SK-N-SH treated with all-trans-retinoic acid at 6 μM for 48 hours (cell line): ENCODE measurements around the gene GLRX.

Experiments
- ATAC-seq: fragments of 200-7000 bp; cut with Tn5 transposase; 3 replicates; pipeline ENCODE4 v1.9.1; 2020; ENCODE audit warnings: mild to moderate bottlenecking, moderate library complexity
- ARNTL ChIP-seq: fragments of 450-650 bp; formaldehyde crosslinking; IDR thresholded peaks from 2 replicates; pipeline ENCODE4 v1.5.0; 2020; ENCODE audit warnings: low read depth, mild to moderate bottlenecking, moderate library complexity, borderline replicate concordance
- BACH2 ChIP-seq: fragments of 250-450 bp; sonication (Bioruptor Pico); IDR thresholded peaks from 2 replicates; pipeline ENCODE4 v1.9.0; 2021; ENCODE audit warnings: mild to moderate bottlenecking, borderline replicate concordance
- CSDC2 ChIP-seq: fragments of 250-450 bp; sonication (Bioruptor Pico); IDR thresholded peaks from 2 replicates; pipeline ENCODE4 v1.5.0; 2020; ENCODE audit warnings: mild to moderate bottlenecking, moderate library complexity
- ESRRG ChIP-seq: fragments of 250-450 bp; sonication (Bioruptor Pico); IDR thresholded peaks from 2 replicates; pipeline ENCODE4 v1.6.1; 2021; ENCODE audit warnings: mild to moderate bottlenecking
- GLIS3 ChIP-seq: fragments of 250-450 bp; sonication (Bioruptor Pico); IDR thresholded peaks from 2 replicates; pipeline ENCODE4 v1.5.0; 2020; ENCODE audit warnings: mild to moderate bottlenecking, moderate library complexity
- ISL1 ChIP-seq: fragments of 250-450 bp; sonication (Bioruptor Pico); IDR thresholded peaks from 2 replicates; pipeline ENCODE4 v2.1.2; 2022; ENCODE audit warnings: mild to moderate bottlenecking, moderate library complexity
- OSR1 ChIP-seq: fragments of 250-450 bp; sonication (Bioruptor Pico); IDR thresholded peaks from 2 replicates; pipeline ENCODE4 v1.8.0; 2022; ENCODE audit warnings: moderate library complexity, mild to moderate bottlenecking, inconsistent platforms
- PPARA ChIP-seq: fragments of 250-450 bp; sonication (Bioruptor Pico); IDR thresholded peaks from 2 replicates; pipeline ENCODE4 v1.5.0; 2020; ENCODE audit warnings: mild to moderate bottlenecking, borderline replicate concordance
- RARB ChIP-seq: fragments of 250-450 bp; sonication (Bioruptor Pico); IDR thresholded peaks from 2 replicates; pipeline ENCODE4 v1.8.0; 2021; ENCODE audit warnings: mild to moderate bottlenecking, moderate library complexity
- SNAI2 ChIP-seq: fragments of 250-450 bp; sonication (Bioruptor Pico); IDR thresholded peaks from 2 replicates; pipeline ENCODE4 v1.5.0; 2020; ENCODE audit warnings: mild to moderate bottlenecking, moderate library complexity
- TOX ChIP-seq: fragments of 250-450 bp; sonication (Bioruptor Pico); IDR thresholded peaks from 2 replicates; pipeline ENCODE4 v1.8.0; 2021; ENCODE audit warnings: mild to moderate bottlenecking, moderate library complexity, borderline replicate concordance
- ZC3H10 ChIP-seq: fragments of 250-450 bp; sonication (Bioruptor Pico); IDR thresholded peaks from 2 replicates; pipeline ENCODE4 v1.5.1; 2021; ENCODE audit warnings: mild to moderate bottlenecking, moderate library complexity
- ZFP3 ChIP-seq: fragments of 250-450 bp; sonication (Bioruptor Pico); IDR thresholded peaks from 2 replicates; pipeline ENCODE4 v1.5.0; 2020; ENCODE audit warnings: mild to moderate bottlenecking, moderate library complexity
- ZFP30 ChIP-seq: fragments of 450-650 bp; formaldehyde crosslinking; IDR thresholded peaks from 2 replicates; pipeline ENCODE4 v1.5.0; 2022; ENCODE audit warnings: mild to moderate bottlenecking, moderate library complexity
- ZNF565 ChIP-seq: fragments of 450-650 bp; formaldehyde crosslinking; conservative IDR thresholded peaks from 2 replicates; pipeline ENCODE4 v1.5.0; 2020; ENCODE audit warnings: low read depth, mild to moderate bottlenecking, moderate library complexity
- ZNF70 ChIP-seq: fragments of 450-650 bp; formaldehyde crosslinking; IDR thresholded peaks from 2 replicates; pipeline ENCODE4 v1.5.0; 2020; ENCODE audit warnings: mild to moderate bottlenecking, moderate library complexity
- ZNF8 ChIP-seq: fragments of 450-650 bp; formaldehyde crosslinking; IDR thresholded peaks from 2 replicates; pipeline ENCODE4 v1.5.0; 2020; ENCODE audit warnings: mild to moderate bottlenecking, moderate library complexity
- TF ChIP-seq, protein P1 (sequence below): fragments of 250-450 bp; sonication (Bioruptor Pico); IDR thresholded peaks from 2 replicates; pipeline ENCODE4 v1.5.1; 2020; ENCODE audit warnings: low read depth, mild to moderate bottlenecking, moderate library complexity
- TF ChIP-seq, protein P2 (sequence below): fragments of 250-450 bp; sonication (Bioruptor Pico); IDR thresholded peaks from 2 replicates; pipeline ENCODE4 v1.8.0; 2020; ENCODE audit warnings: mild to moderate bottlenecking, moderate library complexity, borderline replicate concordance
- TF ChIP-seq, protein P3 (sequence below): fragments of 250-450 bp; sonication (Bioruptor Pico); IDR thresholded peaks from 2 replicates; pipeline ENCODE4 v1.5.0; 2020; ENCODE audit warnings: mild to moderate bottlenecking, moderate library complexity
- TF ChIP-seq, protein P4 (sequence below): fragments of 250-450 bp; sonication (Bioruptor Pico); IDR thresholded peaks from 2 replicates; pipeline ENCODE4 v1.8.0; 2021; ENCODE audit warnings: low read depth, mild to moderate bottlenecking, moderate library complexity, borderline replicate concordance
- TF ChIP-seq, protein P5 (sequence below): fragments of 250-450 bp; sonication (Bioruptor Pico); IDR thresholded peaks from 2 replicates; pipeline ENCODE4 v1.5.1; 2021; ENCODE audit warnings: mild to moderate bottlenecking, moderate library complexity

Gene GLRX

DNA sequence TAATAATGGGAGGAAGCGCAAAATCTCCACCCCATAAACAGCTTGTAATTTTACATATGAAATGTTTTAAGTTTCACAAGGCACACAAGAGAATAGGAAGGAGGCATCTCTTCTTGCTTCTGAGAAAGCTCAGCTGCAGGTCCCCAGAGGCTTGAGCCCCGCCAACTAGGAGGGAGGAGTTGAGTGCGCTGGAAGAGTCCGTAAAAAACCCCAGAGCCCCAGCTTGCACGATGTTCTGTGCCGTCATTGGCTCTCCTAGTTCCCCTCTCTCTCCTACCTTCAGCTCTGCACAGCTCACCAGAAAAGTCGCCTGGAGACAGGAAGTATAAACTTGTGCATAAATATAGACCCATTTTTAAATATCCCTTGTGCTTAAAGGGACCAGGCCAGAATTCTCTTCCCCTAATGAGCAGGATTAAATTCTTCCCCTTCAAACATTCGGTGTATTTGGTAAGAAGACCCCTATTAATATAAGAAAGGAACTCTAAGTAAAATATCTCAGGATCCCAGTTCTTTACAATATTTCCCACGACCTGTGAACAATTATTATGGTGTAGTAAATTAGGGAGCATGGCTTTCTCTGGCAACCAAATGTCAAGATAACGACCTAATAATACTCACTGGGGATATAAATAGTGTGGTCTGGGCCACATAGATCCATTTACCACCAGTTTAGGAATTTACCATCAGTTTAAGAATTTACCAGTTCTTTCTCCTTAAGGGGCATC lies 13.7 kb downstream of the GLRX start:
- no peak for ATAC-seq
- TF ChIP-seq CSDC2 (CRISPR knock-in tag), result no peak
- no peak for TF ChIP-seq GLIS3 (CRISPR knock-in tag)
- TF ChIP-seq ZNF70 (CRISPR knock-in tag), result no peak
- no peak for TF ChIP-seq ISL1
- TF ChIP-seq ZNF565 (CRISPR knock-in tag), result no peak
- TF ChIP-seq TOX, result no peak
- no peak for TF ChIP-seq ZNF8 (CRISPR knock-in tag)
- TF ChIP-seq, protein P1, sequence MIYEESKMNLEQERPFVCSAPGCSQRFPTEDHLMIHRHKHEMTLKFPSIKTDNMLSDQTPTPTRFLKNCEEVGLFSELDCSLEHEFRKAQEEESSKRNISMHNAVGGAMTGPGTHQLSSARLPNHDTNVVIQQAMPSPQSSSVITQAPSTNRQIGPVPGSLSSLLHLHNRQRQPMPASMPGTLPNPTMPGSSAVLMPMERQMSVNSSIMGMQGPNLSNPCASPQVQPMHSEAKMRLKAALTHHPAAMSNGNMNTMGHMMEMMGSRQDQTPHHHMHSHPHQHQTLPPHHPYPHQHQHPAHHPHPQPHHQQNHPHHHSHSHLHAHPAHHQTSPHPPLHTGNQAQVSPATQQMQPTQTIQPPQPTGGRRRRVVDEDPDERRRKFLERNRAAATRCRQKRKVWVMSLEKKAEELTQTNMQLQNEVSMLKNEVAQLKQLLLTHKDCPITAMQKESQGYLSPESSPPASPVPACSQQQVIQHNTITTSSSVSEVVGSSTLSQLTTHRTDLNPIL (CRISPR knock-in tag), result no peak
- TF ChIP-seq ARNTL (CRISPR knock-in tag), result no peak
- no peak for TF ChIP-seq PPARA
- no peak for TF ChIP-seq SNAI2 (CRISPR knock-in tag)
- TF ChIP-seq RARB (CRISPR knock-in tag), result no peak
- TF ChIP-seq, protein P2, sequence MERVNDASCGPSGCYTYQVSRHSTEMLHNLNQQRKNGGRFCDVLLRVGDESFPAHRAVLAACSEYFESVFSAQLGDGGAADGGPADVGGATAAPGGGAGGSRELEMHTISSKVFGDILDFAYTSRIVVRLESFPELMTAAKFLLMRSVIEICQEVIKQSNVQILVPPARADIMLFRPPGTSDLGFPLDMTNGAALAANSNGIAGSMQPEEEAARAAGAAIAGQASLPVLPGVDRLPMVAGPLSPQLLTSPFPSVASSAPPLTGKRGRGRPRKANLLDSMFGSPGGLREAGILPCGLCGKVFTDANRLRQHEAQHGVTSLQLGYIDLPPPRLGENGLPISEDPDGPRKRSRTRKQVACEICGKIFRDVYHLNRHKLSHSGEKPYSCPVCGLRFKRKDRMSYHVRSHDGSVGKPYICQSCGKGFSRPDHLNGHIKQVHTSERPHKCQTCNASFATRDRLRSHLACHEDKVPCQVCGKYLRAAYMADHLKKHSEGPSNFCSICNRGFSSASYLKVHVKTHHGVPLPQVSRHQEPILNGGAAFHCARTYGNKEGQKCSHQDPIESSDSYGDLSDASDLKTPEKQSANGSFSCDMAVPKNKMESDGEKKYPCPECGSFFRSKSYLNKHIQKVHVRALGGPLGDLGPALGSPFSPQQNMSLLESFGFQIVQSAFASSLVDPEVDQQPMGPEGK (CRISPR knock-in tag), result no peak
- TF ChIP-seq, protein P3, sequence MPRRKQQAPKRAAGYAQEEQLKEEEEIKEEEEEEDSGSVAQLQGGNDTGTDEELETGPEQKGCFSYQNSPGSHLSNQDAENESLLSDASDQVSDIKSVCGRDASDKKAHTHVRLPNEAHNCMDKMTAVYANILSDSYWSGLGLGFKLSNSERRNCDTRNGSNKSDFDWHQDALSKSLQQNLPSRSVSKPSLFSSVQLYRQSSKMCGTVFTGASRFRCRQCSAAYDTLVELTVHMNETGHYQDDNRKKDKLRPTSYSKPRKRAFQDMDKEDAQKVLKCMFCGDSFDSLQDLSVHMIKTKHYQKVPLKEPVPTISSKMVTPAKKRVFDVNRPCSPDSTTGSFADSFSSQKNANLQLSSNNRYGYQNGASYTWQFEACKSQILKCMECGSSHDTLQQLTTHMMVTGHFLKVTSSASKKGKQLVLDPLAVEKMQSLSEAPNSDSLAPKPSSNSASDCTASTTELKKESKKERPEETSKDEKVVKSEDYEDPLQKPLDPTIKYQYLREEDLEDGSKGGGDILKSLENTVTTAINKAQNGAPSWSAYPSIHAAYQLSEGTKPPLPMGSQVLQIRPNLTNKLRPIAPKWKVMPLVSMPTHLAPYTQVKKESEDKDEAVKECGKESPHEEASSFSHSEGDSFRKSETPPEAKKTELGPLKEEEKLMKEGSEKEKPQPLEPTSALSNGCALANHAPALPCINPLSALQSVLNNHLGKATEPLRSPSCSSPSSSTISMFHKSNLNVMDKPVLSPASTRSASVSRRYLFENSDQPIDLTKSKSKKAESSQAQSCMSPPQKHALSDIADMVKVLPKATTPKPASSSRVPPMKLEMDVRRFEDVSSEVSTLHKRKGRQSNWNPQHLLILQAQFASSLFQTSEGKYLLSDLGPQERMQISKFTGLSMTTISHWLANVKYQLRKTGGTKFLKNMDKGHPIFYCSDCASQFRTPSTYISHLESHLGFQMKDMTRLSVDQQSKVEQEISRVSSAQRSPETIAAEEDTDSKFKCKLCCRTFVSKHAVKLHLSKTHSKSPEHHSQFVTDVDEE, result no peak
- no peak for TF ChIP-seq ZFP30 (CRISPR knock-in tag)
- no peak for TF ChIP-seq OSR1
- TF ChIP-seq, protein P4, sequence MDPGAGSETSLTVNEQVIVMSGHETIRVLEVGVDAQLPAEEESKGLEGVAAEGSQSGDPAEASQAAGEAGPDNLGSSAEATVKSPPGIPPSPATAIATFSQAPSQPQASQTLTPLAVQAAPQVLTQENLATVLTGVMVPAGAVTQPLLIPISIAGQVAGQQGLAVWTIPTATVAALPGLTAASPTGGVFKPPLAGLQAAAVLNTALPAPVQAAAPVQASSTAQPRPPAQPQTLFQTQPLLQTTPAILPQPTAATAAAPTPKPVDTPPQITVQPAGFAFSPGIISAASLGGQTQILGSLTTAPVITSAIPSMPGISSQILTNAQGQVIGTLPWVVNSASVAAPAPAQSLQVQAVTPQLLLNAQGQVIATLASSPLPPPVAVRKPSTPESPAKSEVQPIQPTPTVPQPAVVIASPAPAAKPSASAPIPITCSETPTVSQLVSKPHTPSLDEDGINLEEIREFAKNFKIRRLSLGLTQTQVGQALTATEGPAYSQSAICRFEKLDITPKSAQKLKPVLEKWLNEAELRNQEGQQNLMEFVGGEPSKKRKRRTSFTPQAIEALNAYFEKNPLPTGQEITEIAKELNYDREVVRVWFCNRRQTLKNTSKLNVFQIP (CRISPR knock-in tag), result no peak
- no peak for TF ChIP-seq ZC3H10 (CRISPR knock-in tag)
- TF ChIP-seq ZFP3 (CRISPR knock-in tag), result no peak

DNA sequence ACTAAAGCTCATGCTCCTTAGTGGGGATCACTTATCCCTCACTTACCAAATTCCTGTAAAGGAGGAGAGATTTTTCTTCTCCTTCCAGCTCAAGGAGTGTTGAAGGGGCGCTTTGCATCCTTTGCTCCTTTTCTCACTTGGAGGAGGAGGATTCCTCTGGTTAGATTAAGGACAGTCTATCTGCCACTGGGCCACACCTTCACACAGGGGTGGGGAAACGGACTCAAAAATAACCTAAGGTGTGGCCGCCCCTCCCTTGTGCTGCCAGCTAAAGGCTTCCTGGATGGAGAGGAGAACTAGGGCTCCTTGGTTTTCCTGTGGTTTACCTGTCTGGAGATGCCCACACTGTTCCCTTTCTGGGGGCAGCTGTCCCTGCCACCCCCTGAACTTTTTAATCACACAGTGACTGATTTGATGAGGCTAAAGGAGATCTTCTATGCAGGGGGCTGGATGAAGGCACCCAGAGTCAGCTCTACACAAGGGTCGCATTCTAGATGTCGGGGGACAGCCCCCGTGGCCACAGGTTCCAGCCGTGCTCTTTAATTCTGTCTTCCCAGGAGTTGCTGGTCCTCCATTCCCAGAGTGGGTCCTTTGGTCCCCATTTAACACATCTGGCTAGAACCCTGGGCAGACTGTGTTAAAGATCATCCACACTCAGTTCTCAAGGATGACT lies 14.4 kb downstream of the GLRX start:
- no peak for ATAC-seq
- TF ChIP-seq ESRRG (CRISPR knock-in tag) (no peak), ZC3H10 (CRISPR knock-in tag) (no peak), BACH2 (no peak), ISL1 (no peak), ZFP30 (CRISPR knock-in tag) (no peak), ZNF565 (CRISPR knock-in tag) (no peak)
- TF ChIP-seq, protein P4 (CRISPR knock-in tag), result no peak
- TF ChIP-seq, protein P5, sequence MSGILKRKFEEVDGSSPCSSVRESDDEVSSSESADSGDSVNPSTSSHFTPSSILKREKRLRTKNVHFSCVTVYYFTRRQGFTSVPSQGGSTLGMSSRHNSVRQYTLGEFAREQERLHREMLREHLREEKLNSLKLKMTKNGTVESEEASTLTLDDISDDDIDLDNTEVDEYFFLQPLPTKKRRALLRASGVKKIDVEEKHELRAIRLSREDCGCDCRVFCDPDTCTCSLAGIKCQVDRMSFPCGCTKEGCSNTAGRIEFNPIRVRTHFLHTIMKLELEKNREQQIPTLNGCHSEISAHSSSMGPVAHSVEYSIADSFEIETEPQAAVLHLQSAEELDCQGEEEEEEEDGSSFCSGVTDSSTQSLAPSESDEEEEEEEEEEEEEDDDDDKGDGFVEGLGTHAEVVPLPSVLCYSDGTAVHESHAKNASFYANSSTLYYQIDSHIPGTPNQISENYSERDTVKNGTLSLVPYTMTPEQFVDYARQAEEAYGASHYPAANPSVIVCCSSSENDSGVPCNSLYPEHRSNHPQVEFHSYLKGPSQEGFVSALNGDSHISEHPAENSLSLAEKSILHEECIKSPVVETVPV, result no peak
